Measurements from ENCODE around the gene ZNF878.

The ZNF878 gene

DNA sequence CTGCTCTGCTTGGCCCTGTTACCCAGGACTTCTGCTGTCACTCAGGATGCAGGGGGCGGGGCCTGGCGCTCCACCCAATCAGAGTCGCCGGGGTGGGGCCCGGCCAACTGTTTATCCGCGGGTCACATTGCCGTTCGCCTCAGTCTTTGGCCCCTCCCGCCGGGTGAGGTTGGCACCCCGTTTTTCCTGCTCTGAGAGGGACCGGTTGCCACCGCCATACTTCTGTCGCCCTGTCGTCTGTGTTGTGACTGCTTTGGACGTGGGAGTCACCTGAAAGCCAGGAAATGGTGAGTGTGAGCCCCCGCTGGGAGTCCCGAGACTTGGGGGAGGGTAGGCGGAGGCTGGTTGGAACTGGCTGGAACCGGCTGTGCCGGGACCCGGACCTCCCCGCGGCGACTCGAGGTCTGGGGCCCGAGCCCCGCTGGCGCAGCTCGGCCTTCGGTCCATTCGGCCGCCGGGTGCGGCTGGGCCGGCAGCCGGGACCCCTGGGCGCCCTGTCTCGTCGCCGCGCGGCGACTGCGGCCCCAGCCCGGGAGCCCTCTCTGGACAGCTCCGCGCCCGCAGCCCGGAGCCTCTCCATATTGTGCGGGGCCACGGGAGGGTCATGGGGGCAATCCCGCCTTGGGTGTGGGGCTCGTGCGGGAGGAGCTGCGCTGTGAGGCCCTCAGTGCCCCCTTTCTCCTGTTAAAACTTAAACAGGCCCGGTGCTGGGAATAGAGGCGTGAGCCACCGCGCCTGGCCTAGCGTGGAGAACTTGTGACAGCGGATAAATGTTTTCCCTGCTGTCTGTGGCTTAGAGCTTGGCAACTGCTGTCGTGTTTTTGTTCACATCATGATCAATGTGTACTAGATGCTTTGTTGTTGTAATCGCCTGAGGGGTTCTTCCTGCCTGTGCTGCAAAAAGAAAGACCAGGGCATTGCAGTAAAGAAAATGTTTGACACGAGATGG lies 12.1 kb upstream of the ZNF878 start, which contains the start of gene ZNF844:
Gene ZNF844 (plus strand): TSS at position 142 of the 949 bp plus-strand sequence. CDS start 143 bp downstream, at position 285.
- Histone ChIP-seq H3K36me3 (replicated peaks) (no peaks in the 10 kb centered on the region), H3K9me3 (peaks cover 3% of the 10 kb centered on the region; the same call in 1 of the 2 replicates), H3K4me1 (no peaks in the 10 kb centered on the region), H3K4me3 (no peak within 1 kb of the TSS), H3K27me3 (ENCODE audit: low read depth) (no peaks in the 10 kb centered on the region)
- no peak for DNase-seq (ENCODE audit: low spot score in 2 of 2)
- in situ Hi-C loops (cut with MboI; ENCODE audit: low sequenced_read_pairs): no loop called here

DNA sequence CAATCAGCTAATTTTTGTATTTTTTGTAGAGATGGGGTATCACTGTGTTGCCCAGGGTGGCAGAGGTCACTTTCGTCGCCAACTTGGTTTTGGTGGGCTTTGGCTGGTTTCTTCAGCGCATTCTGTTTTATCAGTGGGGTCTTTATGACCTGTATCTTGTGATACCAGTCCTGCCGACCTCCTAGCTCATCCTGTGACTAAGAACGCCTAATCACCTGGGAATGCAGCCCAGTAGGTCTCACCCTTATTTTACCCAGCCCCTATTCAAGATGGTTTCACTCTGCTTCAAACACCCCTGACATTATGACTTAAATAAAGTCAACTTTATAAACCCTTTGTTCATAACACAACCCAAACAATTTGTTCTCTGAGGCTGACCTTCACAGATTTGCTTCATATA lies 3.0 kb upstream of the ZNF878 start:
- no peaks in the 10 kb centered on the region for H3K4me1 ChIP-seq
- in situ Hi-C loops (cut with MboI; ENCODE audit: low sequenced_read_pairs): no loop called here

DNA sequence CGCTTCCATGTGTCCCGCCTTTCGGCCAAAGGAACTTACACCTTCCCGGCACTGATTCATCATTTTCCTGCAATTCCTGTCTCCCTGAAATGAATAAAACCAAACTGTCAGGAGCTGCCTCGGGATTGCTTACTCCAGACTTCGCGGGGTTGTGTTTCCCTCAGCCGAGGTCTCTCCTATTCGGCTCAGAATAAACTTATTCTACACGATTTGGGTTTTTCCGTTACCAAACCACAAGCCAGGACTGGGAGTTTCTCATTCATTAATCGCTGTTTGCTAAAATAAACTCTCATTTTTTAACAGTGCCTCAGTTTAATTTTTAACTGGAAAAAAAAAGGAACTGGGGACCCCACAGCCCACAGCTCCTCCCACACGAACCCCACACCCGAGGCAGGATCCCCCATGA lies 667 bp downstream of the ZNF878 start:
- Histone ChIP-seq H3K9me3 (no peaks in the 10 kb centered on the region; the same call in none of the 2 replicates), H3K4me3 (no peak overlapping the region), H3K27me3 (ENCODE audit: low read depth) (no peaks in the 10 kb centered on the region), H3K36me3 (replicated peaks) (no peaks in the 10 kb centered on the region), H3K4me1 (no peaks in the 10 kb centered on the region)
- in situ Hi-C loops (cut with MboI; ENCODE audit: low sequenced_read_pairs): no loop called here
- DNase-seq (ENCODE audit: low spot score in 2 of 2): no peak

More for the DNA sequence above, 3.0 kb upstream of the ZNF878 start:
- H3K27me3 ChIP-seq (ENCODE audit: low read depth): no peaks in the 10 kb centered on the region
- DNase-seq (ENCODE audit: low spot score in 2 of 2): no peak
- no peak overlapping the region for H3K4me3 ChIP-seq
- H3K9me3 ChIP-seq: no peaks in the 10 kb centered on the region; the same call in none of the 2 replicates
- no peaks in the 10 kb centered on the region for H3K36me3 ChIP-seq (replicated peaks)

DNA sequence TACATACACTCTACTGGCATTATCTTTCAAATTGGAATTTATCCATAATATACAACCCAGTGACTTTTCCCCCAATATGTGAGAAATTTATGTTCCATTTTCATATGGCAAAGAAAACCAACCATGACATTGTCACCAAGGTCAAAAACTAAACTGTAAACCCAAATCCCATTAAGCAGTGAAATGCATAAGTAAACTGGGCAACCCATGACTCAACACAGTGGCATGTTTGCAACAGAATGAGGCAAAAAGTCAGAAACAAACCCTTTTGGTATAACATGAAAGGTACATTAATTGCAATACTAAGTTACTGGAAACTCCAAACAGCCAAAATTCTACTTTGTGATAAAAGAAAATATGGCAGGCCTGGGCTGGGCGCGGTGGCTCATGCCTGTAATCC lies 4.9 kb downstream of the ZNF878 start:
- DNase-seq (ENCODE audit: low spot score in 2 of 2): no peak
- H3K36me3 ChIP-seq (replicated peaks): no peaks in the 10 kb centered on the region
- H3K4me3 ChIP-seq: no peak overlapping the region
- in situ Hi-C loops (cut with MboI; ENCODE audit: low sequenced_read_pairs): no loop called here
- no peaks in the 10 kb centered on the region for H3K4me1 ChIP-seq
- H3K27me3 ChIP-seq (ENCODE audit: low read depth): no peaks in the 10 kb centered on the region
- H3K9me3 ChIP-seq: peaks cover 5% of the 10 kb centered on the region; the same call in 1 of the 2 replicates

GRCh38 chr19:12043752-12044422 lies 8.9 kb downstream of the ZNF878 start:
- Histone ChIP-seq H3K9me3 (peaks cover 5% of the 10 kb centered on the region; the same call in 1 of the 2 replicates), H3K4me1 (no peaks in the 10 kb centered on the region), H3K4me3 (no peak overlapping the region), H3K36me3 (replicated peaks) (no peaks in the 10 kb centered on the region), H3K27me3 (ENCODE audit: low read depth) (no peaks in the 10 kb centered on the region)
- DNase-seq (ENCODE audit: low spot score in 2 of 2): no peak
- in situ Hi-C loops (cut with MboI; ENCODE audit: low sequenced_read_pairs): no loop called here

DNA sequence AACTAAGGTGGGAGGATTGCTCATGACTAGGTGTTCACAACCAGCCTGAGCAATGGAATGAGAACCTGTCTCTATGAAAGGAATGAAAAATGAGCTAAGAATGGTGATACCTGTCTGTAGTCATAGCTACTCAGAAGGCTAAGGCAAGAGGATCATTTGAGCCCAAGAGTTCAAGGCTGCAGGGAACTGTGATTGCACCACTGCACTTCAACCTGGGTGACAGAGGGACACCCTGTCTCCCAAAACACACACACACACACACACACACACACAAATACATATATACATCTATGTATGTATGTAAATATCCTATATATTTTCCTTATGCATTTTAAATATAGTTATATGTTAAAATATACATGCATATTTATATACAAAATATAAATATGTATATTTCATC lies 9.9 kb downstream of the ZNF878 start:
- peaks cover 5% of the 10 kb centered on the region; the same call in 1 of the 2 replicates for H3K9me3 ChIP-seq
- no peaks in the 10 kb centered on the region for H3K27me3 ChIP-seq (ENCODE audit: low read depth)
- in situ Hi-C loops (cut with MboI; ENCODE audit: low sequenced_read_pairs): no loop called here
- no peaks in the 10 kb centered on the region for H3K4me1 ChIP-seq
- H3K36me3 ChIP-seq (replicated peaks): no peaks in the 10 kb centered on the region
- H3K4me3 ChIP-seq: no peak overlapping the region
- DNase-seq (ENCODE audit: low spot score in 2 of 2): no peak

DNA sequence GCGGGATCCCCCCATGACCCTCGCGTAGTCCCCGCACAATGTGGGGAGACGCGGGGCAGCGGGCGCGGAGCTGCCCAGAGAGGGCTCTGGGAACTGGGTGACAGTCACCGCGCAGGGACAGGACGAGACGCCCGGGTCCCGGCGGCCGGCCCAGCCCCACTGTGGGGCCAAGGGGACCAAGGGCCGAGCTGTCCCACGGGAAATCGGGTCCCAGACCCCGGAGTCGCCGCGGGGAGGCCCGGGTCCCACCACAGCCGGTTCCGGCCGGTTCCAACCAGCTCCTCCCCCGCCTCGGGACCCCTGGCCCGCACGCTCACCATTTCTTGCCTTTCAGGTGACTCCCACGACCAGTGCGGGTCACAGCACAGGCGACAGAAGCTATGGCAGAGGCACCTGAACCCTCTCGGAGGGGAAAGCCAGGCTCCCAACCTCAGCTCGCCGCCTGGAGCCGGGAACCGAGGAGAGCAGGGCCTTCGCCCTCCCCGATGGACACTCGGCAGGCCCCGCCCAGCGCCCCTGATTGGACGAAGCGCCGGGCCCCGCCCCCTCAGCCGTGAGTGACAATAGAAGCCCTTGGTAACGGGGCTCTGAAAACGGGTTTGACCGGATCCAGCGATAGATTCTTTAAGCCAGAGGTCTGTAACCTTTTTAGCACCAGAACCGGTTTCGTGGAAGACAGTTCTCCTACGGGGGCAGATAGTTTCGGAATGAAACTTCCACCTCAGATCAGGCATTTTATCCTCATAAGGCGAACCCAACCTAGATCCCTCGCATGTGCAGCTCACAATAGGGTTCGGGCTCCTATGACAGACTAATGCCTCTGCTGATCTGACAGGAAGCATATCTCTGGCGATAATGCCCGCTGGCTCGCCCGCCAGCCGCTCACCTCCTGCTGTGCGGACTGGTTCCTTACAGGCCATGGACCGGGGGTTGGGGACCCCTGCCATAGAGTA lies 17.3 kb downstream of the ZNF878 start, which contains the start of gene ZNF433:
Gene ZNF433 (minus strand): TSS at position 460 of the 953 bp plus-strand sequence. CDS start 140 bp downstream, at position 320.
- no peak within 1 kb of the TSS for H3K4me3 ChIP-seq
- H3K4me1 ChIP-seq: no peaks in the 10 kb centered on the region
- H3K36me3 ChIP-seq (replicated peaks): no peaks in the 10 kb centered on the region
- no peaks in the 10 kb centered on the region for H3K27me3 ChIP-seq (ENCODE audit: low read depth)
- in situ Hi-C loops (cut with MboI; ENCODE audit: low sequenced_read_pairs): no loop called here
- DNase-seq (ENCODE audit: low spot score in 2 of 2): no peak
- 0 out of 2 replicates have a peak, but pooled peaks cover 2% of the 10 kb centered on the region for H3K9me3 ChIP-seq

DNA sequence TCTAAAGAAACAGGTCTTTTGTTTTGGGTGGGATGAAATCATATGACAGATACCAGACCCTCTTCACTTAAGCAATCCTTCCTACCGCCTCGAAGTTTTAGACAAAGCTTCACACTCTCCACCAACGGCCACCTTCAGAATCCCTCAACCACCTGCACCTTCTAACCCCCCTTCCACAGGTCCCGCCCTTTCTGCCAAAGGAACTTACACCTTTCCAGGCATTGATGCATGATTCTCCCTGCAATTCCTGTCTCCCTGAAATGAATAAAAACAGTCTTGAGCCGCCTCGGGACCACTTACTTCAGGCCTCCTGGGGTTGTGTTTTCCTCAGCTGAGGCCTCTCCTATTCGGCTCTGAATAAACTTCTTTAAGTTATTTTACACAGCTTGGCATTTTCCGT lies 18.1 kb downstream of the ZNF878 start:
- DNase-seq (ENCODE audit: low spot score in 2 of 2): no peak
- Histone ChIP-seq H3K27me3 (ENCODE audit: low read depth) (no peaks in the 10 kb centered on the region), H3K36me3 (replicated peaks) (no peaks in the 10 kb centered on the region), H3K9me3 (peaks cover 2% of the 10 kb centered on the region; the same call in 1 of the 2 replicates), H3K4me3 (no peak overlapping the region), H3K4me1 (no peaks in the 10 kb centered on the region)
- in situ Hi-C loops (cut with MboI; ENCODE audit: low sequenced_read_pairs): no loop called here

GRCh38 chr19:12034198-12034597 lies 18.6 kb downstream of the ZNF878 start:
- H3K27me3 ChIP-seq (ENCODE audit: low read depth): no peaks in the 10 kb centered on the region
- H3K9me3 ChIP-seq: peaks cover 2% of the 10 kb centered on the region; the same call in 1 of the 2 replicates
- no peak overlapping the region for H3K4me3 ChIP-seq
- H3K36me3 ChIP-seq (replicated peaks): no peaks in the 10 kb centered on the region
- in situ Hi-C loops (cut with MboI; ENCODE audit: low sequenced_read_pairs): no loop called here
- DNase-seq (ENCODE audit: low spot score in 2 of 2): no peak
- H3K4me1 ChIP-seq: no peaks in the 10 kb centered on the region

GRCh38 chr19:12015753-12016116 lies 37.0 kb downstream of the ZNF878 start:
- peaks cover 2% of the 10 kb centered on the region; the same call in 1 of the 2 replicates for H3K9me3 ChIP-seq
- H3K4me1 ChIP-seq: no peaks in the 10 kb centered on the region
- DNase-seq (ENCODE audit: low spot score in 2 of 2): no peak
- no peak overlapping the region for H3K4me3 ChIP-seq
- no peaks in the 10 kb centered on the region for H3K36me3 ChIP-seq (replicated peaks)
- no peaks in the 10 kb centered on the region for H3K27me3 ChIP-seq (ENCODE audit: low read depth)
- in situ Hi-C loops (cut with MboI; ENCODE audit: low sequenced_read_pairs): no loop called here

GRCh38 chr19:12015015-12015752 lies 37.6 kb downstream of the ZNF878 start:
- Histone ChIP-seq H3K27me3 (ENCODE audit: low read depth) (no peaks in the 10 kb centered on the region), H3K9me3 (peaks cover 2% of the 10 kb centered on the region; the same call in 1 of the 2 replicates), H3K4me1 (no peaks in the 10 kb centered on the region), H3K36me3 (replicated peaks) (no peaks in the 10 kb centered on the region), H3K4me3 (no peak overlapping the region)
- in situ Hi-C loops (cut with MboI; ENCODE audit: low sequenced_read_pairs): no loop called here
- no peak for DNase-seq (ENCODE audit: low spot score in 2 of 2)

DNA sequence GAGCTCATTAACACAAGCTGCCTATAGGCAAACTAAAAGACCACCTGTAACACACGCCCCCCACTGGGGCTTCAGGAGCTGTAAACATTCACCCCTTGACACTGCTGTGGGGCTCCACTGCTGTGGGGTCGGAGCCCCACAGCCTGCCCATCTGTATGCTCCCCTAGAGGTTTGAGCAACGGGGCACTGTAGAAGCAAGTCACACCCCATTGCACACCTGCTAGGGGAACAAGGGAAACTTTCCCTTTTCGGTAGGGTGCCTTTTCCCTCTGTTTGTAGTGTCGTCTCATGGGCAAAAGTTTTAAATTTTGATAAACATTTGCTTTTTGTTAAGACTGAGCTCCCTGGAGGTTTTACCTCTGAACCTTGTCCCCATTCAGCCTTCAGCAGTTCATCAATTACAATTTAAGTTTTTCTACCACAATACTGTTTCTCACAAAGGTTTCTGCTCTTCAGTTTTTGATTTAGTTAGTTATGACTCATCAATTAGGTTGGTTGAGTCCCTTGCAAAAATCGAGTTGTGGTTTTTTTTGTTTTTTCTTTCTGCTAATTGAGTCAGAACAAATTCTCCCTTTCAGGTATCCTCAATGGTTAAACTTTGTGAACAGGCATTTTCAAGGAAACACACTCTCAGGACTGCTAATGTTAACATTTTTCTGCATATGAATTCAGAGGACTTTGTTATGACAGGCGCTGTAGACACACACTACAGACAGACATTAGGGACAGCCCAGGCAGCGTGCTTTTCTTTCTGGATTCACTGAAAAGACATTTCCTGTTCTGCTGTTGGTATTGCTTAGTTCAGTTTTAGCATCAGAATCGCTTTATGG lies 52.4 kb downstream of the ZNF878 start:
- Histone ChIP-seq H3K4me3 (no peak overlapping the region), H3K9me3 (no peaks in the 10 kb centered on the region), H3K27me3 (ENCODE audit: low read depth) (no peaks in the 10 kb centered on the region), H3K4me1 (no peaks in the 10 kb centered on the region), H3K36me3 (replicated peaks) (no peaks in the 10 kb centered on the region)
- DNase-seq (ENCODE audit: low spot score in 2 of 2): no peak
- in situ Hi-C loops (cut with MboI; ENCODE audit: low sequenced_read_pairs): no loop called here

Measured in HAP-1 (cell line).